ENCODE results near the gene ZNF569.
"Not testable (repeated sequence)": the region's sequence is repeated elsewhere in the genome, so short reads cannot be mapped to it uniquely, and the experiment has no call there.

GRCh38 chr19:37406140-37406846 lies 61.0 kb downstream of the ZNF569 start:
- TF ChIP-seq CTCF (IDR thresholded peaks at IDR 0.05; ENCODE audit: extremely low read depth in 1 of 2, insufficient read depth in 1 of 2, low read depth in 1 of 2, low read length in 2 of 2); FOS (IDR thresholded peaks at IDR 0.05; ENCODE audit: borderline replicate concordance, insufficient read depth, low read length); POLR2A (IDR thresholded peaks at IDR 0.05; ENCODE audit: low read depth, low read length); EZH2 (IDR thresholded peaks at IDR 0.05; ENCODE audit: borderline replicate concordance, low read depth, low read length, severe bottlenecking); MYC (IDR thresholded peaks at IDR 0.05; ENCODE audit: low read depth, low read length); GATA2 (IDR thresholded peaks at IDR 0.05; ENCODE audit: insufficient read depth, insufficient read length, low read depth, low read length): not testable (repeated sequence)

All from endothelial cell of umbilical vein (primary cell).